ENCODE results near the gene SH3GL2.

Gene SH3GL2

DNA sequence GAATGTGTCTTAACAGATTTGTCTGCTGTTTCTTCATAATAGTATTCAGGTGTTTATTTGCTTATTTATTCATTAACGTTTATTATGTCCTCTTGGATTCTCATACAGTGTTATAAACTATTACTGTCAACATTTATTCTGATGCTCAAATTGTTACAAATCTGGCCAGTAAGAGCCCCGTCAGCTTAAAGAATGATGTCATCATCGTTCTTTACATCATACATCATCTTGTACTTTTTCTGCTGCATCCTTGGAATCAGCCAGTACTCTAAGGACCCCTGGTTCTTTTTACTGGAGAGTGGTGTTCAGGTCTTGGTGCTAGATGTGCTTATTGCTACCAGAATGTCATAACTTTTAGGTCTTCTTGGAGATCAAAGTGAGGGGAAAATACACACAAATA is 86.6 kb downstream of the SH3GL2 start:
- no peak for DNase-seq

DNA sequence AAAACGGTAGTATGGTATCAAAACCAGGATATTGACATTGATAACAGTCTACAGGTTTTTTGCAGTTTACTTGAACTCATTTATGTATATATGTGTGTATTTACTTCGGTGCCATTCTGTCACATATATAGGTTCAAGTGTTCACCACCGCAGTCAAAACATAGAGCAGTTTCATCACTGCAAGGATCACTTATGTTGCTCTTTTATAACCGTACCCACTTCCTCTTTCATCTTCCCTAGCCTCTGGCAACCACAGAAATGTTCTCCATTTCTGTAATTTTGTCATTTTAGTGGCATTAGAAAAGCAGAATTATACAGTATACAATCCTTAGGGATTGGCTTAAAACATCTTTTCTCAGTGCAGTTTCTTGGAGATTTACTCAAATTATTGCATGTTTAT is 90.3 kb downstream of the SH3GL2 start:
- DNase-seq = no peak

DNA sequence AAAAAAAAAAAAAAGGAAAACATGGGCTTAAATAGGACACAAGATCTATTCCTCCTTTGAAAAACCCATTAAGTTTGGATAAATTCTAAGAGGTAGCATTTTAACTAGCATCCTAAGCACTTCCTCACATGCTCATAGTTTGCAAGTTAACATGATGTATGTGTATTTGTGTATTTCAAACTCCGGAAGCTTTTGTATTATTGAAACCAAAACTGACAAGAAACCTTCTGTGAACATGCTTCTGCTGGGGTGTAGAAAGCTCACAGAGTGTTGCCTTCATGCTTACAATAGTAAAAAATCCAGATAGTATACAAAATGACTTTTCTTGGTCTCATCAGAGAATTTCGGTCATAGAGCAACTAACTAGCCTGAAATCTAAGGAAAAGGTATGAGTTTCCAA is 103.8 kb downstream of the SH3GL2 start:
- DNase-seq = no peak

DNA sequence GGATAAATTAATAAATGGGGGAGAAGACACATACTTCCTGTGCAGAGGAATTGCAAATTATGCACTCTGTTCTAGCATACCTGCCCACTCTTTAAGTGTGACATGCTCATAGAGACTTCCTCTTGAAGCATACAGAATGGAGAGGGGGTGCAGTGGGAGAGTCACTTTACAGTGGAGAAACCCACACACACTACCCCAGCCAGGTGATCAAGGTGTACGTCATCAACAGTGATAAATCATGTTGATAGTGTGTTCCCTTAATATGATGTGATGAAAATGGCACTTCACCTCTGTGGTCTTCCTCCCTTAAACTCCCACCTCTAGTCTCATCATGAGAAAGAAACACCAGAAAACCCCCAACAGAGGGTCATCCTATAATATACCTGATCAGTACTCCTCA is 110.0 kb downstream of the SH3GL2 start:
- no peak for DNase-seq

DNA sequence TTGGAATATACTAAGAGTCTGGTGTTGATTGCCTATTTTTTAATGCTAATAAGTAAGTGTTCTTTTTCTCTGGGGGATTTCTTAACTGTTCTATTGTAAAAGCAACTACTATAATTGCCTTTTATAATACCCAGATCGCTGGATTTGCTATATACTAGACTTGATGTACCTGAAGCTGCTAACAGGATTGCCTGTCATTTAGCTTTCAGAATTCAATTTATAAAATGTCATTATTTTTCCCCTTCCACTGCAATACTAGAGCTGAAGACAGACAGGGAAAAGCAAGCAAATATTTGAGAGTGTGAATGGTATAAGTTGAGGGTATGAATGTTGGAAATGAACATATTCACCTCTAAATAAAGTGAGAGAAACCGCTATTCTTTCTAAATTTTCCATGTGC is 115.5 kb downstream of the SH3GL2 start:
- no peak for DNase-seq

DNA sequence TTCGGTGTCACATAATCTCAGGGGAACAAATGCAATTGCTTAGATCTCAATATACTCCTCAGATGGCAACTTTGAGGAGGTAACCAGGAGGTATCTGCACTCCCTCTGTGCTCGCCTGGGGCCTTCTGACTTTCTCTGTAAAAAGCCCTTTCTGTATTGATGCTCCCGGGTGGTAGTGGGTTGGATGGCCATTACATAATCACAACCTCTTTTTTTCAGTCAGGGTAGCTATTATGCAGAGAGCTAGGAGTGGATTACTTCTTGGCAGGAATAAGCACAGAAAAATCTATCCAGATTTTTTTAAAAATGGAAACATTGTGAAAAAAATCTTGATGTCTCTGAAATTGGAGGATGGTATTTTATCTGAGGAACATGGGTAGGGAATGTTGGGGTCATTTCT is 116.6 kb downstream of the SH3GL2 start:
- no peak for DNase-seq

DNA sequence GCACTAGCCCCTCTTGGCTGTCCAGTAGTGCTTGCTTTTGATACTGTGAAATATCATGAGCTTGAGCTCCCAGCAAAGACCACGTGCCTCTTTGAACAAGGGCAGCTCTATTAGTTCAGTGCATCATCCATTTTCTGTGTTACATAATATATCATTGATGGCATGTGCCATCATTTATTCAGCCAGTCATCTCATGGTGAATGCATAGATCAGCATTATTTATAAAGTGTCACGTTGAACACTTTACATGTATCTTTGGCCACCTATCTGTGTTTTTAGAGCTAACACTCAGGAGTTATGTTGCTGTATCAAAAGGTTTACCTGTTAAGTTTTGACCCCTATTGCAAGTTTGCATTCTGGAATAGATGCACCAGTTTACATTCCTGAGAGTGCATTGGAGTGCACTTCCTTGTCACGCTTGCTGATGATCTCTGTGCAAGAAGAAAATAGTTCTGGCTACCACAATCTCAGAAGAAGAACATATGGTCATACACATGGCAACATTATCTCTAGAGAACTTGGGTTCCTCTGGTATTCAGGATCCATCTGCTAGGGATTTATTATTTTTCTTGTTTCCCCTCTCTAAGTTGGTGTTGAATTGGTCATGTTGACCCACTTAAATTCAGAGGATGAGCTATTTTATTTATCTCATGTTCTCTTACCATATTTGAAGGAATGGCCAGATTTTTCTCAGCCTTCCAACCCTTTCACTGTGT is 120.9 kb downstream of the SH3GL2 start:
- no peak for DNase-seq

DNA sequence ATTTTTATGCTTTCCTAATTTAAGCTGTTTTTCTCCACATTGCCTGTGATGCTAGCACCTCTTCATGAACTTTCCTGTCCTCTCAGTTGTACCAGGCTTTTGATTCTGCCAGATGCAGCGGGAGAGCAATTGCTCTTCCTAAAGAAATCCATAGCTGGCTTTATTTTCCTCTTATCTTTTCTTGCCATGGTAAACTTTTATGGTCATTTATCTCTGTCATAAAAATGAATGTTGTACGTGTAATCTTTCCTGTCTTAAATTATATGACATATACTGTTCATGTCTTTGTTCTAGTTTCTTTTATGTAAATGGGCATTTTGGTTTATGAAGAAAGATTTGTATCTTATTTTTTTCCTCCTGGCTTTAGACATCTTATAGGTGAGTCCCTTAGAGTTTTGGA is 127.5 kb downstream of the SH3GL2 start:
- DNase-seq = no peak

DNA sequence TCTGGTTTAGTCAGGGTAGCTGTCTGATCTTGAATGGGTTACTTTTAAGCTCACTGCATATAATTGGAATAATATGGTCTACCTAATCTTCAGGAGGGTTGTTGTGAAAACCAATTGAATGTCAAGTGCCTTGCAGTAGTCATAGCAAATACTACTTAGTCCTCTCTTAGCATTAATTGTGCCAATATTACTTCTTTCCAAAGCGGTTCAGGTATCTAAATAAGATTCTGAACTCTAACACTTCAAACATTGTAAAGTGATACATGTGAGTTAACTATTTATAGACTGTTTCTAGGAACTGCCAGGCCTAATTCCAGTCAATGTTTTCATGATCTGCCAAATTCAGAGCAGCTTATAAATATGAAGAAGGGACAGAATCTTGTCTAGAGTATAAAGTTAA is 140.2 kb downstream of the SH3GL2 start:
- DNase-seq = peak; percentile 5

DNA sequence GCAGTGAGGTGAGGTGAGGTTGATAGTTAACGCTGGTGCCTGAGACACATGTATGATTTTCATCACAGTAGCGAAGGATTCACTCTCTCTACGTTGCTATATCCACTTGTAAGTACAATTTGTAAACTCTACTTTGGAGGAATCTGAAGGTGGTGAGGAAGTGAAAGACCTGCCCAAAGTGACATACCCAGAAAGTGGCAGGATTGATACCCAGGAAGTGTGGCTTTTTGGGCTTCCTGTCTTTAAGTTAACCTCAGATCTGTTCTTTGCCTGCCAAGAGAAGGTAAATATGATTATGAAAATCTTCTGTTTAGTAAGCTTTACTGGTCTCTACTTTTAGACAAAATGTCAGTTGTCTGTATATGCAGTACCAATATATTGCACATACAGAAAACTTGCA is 143.1 kb downstream of the SH3GL2 start:
- DNase-seq = no peak

DNA sequence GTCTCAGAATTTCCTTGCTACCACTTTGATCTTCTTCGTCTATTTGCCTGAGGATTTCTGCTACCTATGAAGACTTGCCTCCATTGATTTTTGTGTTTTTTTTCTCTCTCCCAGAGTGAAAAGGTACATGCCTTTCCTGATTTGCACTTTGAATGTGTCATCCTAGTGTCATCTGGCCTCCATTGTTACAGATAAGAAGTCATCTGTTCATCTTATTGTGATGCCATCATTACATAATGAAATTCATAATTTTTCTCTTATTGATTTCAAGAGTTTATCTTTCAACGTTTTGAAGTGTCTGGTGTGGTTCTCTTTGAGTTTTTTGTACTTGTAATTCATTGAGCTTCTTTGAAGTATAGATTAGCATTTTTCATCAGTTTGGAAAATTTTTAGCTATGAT is 144.8 kb downstream of the SH3GL2 start:
- DNase-seq = no peak

DNA sequence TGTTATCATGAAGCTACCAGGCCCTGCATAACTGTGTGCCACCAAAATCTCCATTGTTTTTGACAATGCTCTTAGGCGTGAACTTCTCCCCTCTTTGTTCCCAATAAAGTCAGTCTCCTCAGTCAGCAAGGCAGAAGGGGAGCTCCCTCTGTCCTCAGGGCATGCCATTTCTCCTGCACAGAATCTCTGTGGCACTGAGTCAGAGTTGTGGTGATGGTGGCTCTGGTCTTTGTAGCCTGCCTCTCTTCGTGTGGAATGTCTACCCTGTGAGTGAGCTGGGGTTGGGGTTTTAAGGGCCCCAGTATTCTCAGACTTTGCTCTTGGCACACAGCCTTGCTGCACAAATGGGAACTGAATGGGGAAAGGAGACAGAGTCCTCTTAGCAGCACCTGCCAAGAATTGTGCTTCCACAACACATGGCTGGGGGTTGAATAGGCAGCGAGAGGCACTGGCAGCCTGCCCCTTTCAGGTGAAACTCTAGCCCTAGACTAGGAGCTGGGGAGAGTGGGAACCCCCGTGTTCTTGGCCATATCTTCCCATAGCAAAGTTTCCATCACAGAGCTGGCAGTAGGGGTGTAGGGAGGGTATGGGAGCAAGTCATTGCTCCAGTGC is 146.6 kb downstream of the SH3GL2 start:
- DNase-seq = peak; percentile 14

DNA sequence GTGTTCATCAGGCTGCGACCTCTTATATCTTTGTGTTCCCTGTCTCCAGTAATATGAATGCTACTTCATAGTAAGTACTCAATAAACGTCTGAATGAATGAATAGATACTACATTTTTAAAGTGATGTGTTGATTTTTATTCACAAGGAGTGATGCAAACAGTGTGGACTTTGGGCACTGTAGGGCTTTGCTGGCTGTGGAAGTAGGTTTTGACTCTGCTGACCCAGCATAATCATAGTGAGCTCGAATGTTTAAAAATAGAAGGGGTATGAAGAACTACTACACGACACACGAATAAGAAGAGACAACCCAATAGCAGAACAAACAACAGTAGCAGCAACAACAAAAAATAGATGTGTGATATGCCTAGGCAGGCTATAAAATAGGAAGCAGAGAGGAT is 147.4 kb downstream of the SH3GL2 start:
- peak; percentile 64 for DNase-seq

DNA sequence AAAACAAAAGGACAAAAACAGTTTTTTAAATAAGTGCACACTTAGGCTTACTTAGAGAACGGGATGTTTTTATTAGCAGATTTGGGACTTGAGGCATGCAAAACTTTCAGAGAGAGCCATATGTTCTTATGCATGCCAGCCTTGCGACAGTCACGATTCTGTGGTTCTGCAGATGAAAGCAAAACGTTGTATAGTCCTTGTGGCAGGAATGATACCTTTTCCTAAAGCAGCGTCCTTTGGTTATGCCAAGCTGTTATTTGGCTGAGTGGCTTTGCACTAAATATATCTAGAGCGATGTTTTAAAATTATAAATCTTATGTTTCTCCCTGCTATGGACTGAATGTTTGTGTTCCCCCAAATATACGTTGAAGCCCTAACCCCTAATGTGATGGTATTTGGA is 152.0 kb downstream of the SH3GL2 start:
- DNase-seq = no peak

DNA sequence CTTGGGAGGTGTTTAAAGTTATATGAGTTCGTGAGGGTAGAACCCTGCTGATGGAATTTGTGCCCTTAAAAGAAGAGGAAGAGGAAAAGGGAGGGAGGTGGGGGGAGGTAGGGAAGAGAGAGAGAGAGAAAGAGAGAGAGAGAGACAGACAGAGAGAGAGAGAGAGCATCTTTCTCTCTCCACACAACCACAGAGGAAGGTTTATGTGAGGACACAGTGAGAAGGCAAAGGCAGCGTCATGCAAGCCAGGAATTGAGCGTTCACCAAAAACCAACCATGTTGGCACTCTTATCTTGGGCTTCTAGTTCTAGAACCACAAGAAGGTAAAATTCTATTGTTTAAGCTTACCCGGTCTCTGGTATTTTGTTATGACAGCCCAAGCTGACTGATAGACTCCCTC is 152.4 kb downstream of the SH3GL2 start:
- DNase-seq = no peak

DNA sequence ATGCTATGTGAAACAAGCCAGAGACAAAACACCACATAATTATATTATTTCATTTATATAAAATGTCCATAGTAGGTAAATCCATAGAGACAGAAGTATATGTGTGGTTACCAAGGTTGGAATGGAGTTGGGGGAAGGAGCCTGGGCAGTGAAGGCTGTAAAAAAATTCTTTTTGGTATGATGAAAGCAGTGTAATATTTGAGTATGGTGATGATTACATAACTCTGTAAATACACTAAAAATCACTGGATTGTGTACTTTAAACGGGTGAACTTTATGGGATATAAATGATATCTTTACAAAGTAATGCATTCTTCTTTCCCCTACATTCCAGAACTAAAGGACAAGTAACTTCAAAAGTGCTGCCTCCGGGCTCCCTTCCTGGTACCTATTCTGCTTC is 155.8 kb downstream of the SH3GL2 start:
- DNase-seq = no peak

DNA sequence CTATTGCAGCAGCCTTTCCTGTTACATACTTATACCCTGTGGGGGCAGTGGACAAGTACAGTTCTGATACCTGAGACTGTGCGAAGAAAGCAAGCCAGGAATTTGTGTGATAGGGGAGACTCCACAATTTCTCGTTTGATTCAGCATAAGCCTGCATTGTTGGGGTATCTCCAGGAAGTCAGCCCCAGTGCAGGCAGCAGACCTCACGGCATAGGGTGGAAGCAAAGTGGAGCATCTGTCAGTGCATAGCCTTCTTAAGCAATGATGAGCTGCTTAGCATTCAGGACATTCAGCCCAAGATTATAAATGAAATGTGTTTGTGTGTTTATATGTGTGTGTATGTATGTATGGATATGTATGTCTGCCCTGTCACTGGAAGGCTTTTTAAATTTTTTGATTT is 157.0 kb downstream of the SH3GL2 start:
- no peak for DNase-seq

DNA sequence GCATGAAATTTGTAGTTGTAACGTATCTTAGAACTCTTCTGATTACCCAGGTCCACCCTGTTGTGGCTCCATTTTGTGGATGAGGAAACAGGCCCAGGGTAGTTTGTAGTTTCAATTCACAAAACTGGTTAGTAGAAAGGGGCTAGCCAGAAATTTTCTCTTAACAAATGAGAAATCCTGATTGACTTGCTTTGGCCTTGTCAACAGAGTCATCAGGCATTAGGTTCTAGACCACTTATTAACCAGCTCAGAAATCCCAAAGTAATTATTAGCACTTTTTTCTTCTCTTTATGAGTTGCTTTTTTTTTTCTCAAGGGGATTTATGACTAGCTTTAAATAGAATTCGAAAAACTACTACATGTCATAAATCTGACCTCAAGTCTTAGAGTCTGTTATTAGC is 160.2 kb downstream of the SH3GL2 start:
- no peak for DNase-seq

DNA sequence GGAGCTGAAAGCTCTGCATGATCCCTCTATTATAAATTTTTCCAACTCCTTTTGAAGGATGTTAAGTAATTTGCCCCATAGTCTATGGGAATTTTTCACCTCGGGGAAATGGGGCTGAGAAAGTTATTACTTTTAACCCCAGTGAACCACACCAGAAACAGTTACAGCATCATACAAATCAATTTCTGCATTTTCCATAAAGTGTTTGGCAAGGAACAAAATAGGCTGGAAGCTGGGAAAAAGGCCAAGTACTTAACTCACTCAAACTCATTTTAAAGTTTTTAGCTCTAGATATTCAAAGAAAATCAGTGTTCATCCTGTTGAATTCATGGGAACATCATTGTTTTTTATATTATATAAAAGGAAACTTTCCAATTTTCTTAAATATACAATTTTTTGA is 160.9 kb downstream of the SH3GL2 start:
- DNase-seq = no peak

DNA sequence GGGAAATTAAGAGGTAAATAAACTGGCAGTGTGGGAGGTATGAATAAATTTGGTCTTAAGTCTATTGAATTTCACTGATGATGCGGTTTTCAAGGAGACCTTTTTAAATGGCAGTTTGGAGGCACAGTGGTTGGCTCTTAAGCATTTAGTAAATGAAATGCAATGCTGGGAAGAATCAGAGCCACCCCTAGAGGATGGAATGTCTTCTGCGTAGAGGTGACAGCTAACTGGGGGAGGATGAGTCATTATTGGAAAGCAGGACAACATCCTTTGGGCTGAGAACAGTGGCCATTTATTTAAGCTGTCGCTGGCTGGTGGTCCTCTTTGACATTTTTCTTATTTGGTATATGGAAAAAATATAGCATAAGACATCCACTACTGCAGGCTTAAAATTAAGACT is 163.2 kb downstream of the SH3GL2 start:
- DNase-seq = no peak

DNA sequence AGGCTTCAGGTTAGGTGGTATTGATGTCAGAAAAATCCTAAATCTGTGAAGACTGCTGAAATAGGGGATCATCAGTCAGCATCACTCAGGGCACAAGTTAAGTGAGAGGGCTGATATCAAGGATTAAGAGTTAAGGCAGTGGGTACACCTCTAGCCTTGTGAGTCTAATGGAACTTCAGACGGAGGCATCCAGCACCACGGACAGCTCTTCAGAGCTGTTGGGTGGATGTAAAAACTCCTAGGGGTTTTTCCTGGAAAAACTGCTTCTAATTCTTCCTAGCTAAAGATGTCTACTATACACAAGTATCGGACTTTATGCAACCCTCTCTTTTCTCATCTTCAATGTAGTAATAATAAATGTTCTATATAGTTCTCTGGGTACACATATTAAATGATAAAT is 165.9 kb downstream of the SH3GL2 start:
- no peak for DNase-seq

DNA sequence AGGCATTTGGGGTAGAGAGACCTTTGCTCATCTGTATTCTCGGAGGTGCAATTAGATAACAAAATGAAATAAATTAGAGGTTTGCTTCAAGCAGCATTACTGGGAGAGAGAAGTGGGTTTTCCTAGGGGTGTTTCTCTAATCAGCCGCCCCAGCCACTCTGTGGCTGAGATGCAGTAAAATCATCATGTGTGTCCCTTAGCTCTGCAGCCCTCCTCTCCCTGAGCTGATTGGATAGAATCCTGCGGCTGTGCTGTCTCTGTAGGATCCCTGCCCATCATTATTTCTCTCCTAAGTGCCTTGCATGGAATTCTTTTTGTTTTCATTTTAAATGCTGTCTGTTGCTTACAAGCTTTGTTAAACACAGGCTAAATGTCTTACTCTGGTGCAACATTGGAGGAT is 171.4 kb downstream of the SH3GL2 start:
- no peak for DNase-seq

DNA sequence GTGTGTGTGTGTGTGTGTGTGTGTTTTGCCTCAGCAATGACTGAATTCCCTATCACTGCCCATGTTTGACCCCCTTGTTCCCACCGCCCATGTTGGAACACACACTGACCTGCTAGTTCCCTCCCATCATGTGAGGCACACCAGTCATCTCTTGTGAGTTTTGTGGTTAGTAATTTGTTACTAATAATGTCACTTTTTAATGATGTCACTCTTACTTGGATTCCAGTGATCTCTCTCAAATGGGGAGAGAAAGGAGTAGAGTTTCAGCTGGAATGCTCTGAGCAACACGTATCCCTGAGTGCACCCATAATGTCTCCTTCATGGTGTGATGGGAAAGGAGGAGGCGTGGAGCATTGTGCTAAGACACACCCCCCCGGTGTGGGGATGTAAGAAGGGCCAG is 172.6 kb downstream of the SH3GL2 start:
- DNase-seq = no peak

DNA sequence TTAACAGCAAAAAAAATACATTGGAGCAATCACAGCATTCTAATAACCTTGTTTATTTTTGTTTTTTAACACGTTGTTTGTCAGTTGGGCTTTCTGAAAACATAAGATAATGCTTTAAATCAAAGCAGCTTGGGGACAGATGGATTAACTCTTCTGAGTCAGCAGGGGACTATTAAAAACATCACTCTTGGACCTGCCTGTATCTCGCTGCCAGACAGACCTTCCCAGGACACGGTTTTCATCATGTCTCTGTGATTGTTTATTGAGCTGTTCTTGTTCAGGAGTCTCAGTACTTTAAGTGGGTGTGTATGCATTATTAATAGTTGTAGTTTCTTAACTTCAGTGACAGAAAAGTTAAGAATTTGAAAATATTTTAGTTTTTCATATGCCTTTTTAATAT is 173.2 kb downstream of the SH3GL2 start:
- DNase-seq = no peak

DNA sequence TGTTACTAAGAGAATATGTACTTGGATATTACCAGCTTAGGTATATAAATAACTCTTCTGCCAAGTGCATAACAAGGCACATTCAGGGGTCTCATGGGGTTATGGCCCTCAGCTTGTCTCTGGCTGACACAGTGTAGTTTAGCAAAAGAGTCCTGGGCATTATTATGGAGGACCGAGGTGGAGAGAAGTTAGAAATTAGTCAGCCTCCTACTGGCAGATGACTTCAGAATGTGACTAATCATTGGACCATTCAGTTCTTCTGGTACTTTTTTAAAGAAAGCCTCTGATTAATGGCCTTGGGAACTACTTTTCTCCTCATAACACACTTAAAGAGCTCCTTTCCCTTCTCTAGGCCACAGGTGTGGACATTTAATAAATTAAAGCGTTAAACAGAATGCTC is 178.9 kb downstream of the SH3GL2 start:
- no peak for DNase-seq

All from NCI-H2029 treated with DMSO at 0.1 percent for 48 hours (cell line).